Dendritic cell treated with granulocyte-macrophage colony-stimulating factor and Interleukin-4, amounts not matched to agents 40 ng/mL and 50 ng/mL, for 4 days (primary cell): ENCODE measurements around the gene NCAPD2.
A peak's percentile ranks its signal among the peaks of the same experiment; 100 is the strongest.

Experiments used
- H3K27ac Mint-ChIP-seq: one replicate; pipeline ENCODE4 v1.8.0; 2022; ENCODE audit warnings: mild to moderate bottlenecking, mixed read lengths
- H3K27me3 Mint-ChIP-seq: one replicate; pipeline ENCODE4 v1.8.0; 2022; ENCODE audit warnings: mild to moderate bottlenecking, mixed read lengths
- H3K36me3 Mint-ChIP-seq: one replicate; pipeline ENCODE4 v1.8.0; 2022; ENCODE audit warnings: low read depth, mixed read lengths
- H3K4me1 Mint-ChIP-seq: one replicate; pipeline ENCODE4 v1.8.0; 2022; ENCODE audit warnings: low read depth, mixed read lengths
- H3K4me3 Mint-ChIP-seq: one replicate; pipeline ENCODE4 v1.8.0; 2022; ENCODE audit warnings: mild to moderate bottlenecking, moderate library complexity, mixed read lengths
- H3K9me3 Mint-ChIP-seq: one replicate; pipeline ENCODE4 v1.8.0; 2022; ENCODE audit warnings: mixed read lengths
- intact Hi-C: fragments of 100-400 bp; cut with micrococcal nuclease; formaldehyde crosslinking; loops from one replicate; pipeline ENCODE4 v1.15.0; 2022

NCAPD2 gene

DNA sequence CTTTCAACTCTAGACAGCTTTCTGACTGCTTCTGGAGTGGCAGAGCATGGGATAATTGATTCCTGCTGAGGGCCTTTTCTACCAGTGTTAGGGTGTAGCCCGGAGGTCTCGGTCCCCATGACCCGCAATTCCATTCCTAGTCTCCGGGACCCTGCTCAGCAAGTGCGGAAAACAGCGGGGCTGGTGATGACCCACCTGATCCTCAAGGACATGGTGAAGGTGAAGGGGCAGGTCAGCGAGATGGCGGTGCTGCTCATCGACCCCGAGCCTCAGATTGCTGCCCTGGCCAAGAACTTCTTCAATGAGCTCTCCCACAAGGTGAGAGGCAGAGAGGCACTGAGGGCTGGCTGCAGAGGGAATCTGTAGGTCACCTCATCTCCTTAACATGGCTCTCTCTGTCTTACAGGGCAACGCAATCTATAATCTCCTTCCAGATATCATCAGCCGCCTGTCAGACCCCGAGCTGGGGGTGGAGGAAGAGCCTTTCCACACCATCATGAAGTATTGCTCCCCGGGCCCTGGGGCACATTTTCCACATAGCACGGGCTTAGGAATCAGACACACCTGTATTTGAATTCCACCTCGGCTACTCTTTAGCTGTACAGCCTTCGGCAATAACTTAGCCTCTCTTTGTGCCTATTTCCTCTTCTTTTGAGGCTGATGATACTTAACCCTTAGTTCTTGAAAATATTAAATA, 34.8 kb downstream of the NCAPD2 start:
- Mint-ChIP-seq H3K27ac (no peak overlapping the region), H3K4me3 (no peak overlapping the region), H3K4me1 (peaks cover 18% of the 10 kb centered on the region), H3K9me3 (no peaks in the 10 kb centered on the region), H3K36me3 (peaks cover 94% of the 10 kb centered on the region), H3K27me3 (no peaks in the 10 kb centered on the region)
- intact Hi-C loops = no loop called here

DNA sequence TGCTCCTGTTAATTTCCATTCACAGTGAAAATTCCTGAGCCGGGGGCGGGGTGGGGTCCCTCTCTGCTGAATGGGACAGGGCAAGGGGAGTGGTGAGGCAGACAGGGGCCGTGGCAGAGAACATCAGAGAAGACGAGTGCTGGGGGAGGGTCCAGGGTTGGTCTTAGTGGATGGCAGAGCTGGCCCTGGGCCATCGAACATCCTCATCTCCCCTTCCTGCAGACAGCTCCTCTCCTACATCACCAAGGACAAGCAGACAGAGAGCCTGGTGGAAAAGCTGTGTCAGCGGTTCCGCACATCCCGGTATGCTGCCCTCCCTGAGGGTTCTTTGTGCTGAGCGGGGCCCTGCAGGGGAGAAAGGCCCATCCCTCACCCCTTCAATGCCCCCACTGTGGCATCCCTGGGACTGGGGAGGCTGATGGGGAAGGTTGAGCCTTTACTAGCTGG, 35.4 kb downstream of the NCAPD2 start:
- H3K36me3 Mint-ChIP-seq = peaks cover 90% of the 10 kb centered on the region
- H3K4me1 Mint-ChIP-seq = peaks cover 18% of the 10 kb centered on the region
- no peaks in the 10 kb centered on the region for H3K27me3 Mint-ChIP-seq
- no peaks in the 10 kb centered on the region for H3K9me3 Mint-ChIP-seq
- H3K27ac Mint-ChIP-seq = no peak overlapping the region
- intact Hi-C loops = no loop called here
- H3K4me3 Mint-ChIP-seq = no peak overlapping the region

DNA sequence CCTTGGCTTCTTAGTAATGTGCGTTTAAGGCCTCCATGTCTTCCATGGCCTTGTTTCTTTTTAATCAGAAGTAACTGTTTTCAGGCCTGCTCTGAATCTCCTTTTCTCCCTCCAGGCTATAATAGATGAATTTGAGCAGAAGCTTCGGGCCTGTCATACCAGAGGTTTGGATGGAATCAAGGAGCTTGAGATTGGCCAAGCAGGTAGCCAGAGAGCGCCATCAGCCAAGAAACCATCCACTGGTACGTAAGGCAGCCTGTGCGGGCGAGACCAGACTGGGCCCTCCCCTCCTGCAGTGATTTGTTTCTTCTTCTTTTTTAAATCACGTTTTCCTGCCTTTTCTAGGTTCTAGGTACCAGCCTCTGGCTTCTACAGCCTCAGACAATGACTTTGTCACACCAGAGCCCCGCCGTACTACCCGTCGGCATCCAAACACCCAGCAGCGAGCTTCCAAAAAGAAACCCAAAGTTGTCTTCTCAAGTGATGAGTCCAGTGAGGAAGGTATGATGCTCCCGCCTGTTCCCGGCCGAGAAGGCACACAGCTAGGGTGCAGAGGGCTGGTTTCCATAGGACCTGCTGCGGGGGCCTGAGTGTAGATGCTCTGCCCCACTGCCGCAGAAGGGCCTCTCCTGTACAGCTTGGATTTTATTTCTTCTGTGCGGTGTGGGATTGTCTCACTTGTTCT, 36.8 kb downstream of the NCAPD2 start:
- peaks cover 90% of the 10 kb centered on the region for H3K36me3 Mint-ChIP-seq
- no peak overlapping the region for H3K27ac Mint-ChIP-seq
- intact Hi-C loops = loop anchor here (5.0 to 10.0 kb wide), 2 partner anchors 56 to 208 kb away; partner anchors contain the start of gene VAMP1
- H3K9me3 Mint-ChIP-seq = no peaks in the 10 kb centered on the region
- peaks cover 22% of the 10 kb centered on the region for H3K4me1 Mint-ChIP-seq
- H3K4me3 Mint-ChIP-seq = no peak overlapping the region
- no peaks in the 10 kb centered on the region for H3K27me3 Mint-ChIP-seq

DNA sequence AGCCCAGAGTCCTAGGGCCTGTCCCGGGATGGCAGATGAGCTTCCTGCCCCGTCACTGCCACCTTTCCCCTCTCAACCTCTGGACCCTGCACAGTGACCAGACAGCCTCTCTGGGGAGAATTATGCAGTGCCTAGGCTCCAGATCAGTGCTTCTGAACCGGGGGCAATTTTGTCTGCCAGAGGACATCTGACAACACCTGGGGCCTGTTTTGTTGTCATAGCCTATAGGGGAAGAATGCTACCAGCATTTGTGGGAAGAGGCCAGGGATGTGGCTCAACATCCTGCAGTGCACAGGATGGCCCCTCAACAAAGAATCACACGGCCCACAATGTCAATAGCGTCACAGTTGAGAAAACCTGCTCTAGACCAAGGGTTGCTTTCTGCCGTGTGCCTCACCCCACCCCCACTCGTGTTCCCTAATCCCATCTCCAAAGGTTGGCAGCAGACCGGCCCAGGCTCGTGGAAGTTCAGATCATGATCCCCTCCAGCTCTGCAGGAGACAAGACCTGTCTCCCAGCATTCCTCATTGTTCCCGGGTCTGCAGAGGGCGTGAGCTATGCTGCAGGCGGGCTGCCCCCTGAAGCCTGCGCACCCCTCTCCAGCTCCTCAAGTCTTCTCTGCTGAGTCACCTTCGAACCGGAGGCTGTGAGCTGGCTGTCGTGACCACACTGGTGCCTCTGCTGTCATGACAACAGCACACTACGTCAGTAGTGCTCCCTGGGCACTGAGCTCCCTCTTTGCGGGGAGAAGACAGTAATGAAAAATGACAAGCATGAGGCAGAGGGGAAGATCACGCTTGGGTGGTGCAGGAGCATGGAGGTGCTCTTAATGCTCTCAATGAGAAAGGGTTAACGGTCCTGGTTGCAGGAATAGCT, 38.4 kb downstream of the NCAPD2 start:
- Mint-ChIP-seq H3K27me3 (no peaks in the 10 kb centered on the region), H3K4me1 (peaks cover 37% of the 10 kb centered on the region), H3K27ac (peak overlapping the region; percentile 87), H3K36me3 (peaks cover 90% of the 10 kb centered on the region), H3K4me3 (peak overlapping the region; percentile 91), H3K9me3 (no peaks in the 10 kb centered on the region)
- intact Hi-C loops = loop anchor here (5.0 to 10.0 kb wide), 2 partner anchors 57 to 210 kb away; partner anchors contain the start of gene VAMP1

DNA sequence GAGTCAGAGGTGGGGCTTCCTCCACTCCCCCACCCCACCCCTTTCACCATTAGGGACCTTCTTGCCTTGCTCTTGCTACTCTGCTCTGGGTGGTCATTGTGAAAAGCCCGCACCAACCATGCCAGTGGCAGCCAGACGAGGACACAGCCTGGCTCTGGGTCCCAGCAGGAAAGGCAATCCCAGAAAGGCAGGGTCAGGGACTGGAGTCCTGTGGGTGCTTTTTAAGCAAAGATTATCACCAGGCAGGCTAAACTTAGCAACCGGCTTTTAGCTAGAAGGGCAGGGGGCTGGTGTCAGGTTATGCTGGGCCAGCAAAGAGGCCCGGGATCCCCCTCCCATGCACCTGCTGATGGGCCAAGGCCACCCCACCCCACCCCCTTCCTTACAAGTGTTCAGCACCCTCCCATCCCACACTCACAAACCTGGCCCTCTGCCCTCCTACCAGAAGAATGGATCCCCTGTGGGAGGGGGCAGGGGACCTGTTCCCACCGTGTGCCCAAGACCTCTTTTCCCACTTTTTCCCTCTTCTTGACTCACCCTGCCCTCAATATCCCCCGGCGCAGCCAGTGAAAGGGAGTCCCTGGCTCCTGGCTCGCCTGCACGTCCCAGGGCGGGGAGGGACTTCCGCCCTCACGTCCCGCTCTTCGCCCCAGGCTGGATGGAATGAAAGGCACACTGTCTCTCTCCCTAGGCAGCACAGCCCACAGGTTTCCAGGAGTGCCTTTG, 39.2 kb downstream of the NCAPD2 start:
- H3K27ac Mint-ChIP-seq = peak overlapping the region; percentile 87
- peaks cover 90% of the 10 kb centered on the region for H3K36me3 Mint-ChIP-seq
- H3K9me3 Mint-ChIP-seq = no peaks in the 10 kb centered on the region
- no peaks in the 10 kb centered on the region for H3K27me3 Mint-ChIP-seq
- intact Hi-C loops = loop anchor here (5.0 to 10.0 kb wide), 2 partner anchors 58 to 211 kb away; partner anchors contain the start of gene VAMP1
- peak overlapping the region; percentile 91 for H3K4me3 Mint-ChIP-seq
- H3K4me1 Mint-ChIP-seq = peaks cover 45% of the 10 kb centered on the region

DNA sequence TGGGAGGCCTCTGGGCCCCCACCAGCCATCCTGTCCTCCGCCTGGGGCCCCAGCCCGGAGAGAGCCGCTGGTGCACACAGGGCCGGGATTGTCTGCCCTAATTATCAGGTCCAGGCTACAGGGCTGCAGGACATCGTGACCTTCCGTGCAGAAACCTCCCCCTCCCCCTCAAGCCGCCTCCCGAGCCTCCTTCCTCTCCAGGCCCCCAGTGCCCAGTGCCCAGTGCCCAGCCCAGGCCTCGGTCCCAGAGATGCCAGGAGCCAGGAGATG, 39.7 kb downstream of the NCAPD2 start:
- Mint-ChIP-seq H3K27ac (peak overlapping the region; percentile 87), H3K27me3 (no peaks in the 10 kb centered on the region), H3K4me1 (peaks cover 49% of the 10 kb centered on the region), H3K9me3 (no peaks in the 10 kb centered on the region), H3K36me3 (peaks cover 90% of the 10 kb centered on the region), H3K4me3 (peak overlapping the region; percentile 91)
- intact Hi-C loops = loop anchor here (5.0 to 10.0 kb wide), 2 partner anchors 59 to 211 kb away; partner anchors contain the start of gene VAMP1

DNA sequence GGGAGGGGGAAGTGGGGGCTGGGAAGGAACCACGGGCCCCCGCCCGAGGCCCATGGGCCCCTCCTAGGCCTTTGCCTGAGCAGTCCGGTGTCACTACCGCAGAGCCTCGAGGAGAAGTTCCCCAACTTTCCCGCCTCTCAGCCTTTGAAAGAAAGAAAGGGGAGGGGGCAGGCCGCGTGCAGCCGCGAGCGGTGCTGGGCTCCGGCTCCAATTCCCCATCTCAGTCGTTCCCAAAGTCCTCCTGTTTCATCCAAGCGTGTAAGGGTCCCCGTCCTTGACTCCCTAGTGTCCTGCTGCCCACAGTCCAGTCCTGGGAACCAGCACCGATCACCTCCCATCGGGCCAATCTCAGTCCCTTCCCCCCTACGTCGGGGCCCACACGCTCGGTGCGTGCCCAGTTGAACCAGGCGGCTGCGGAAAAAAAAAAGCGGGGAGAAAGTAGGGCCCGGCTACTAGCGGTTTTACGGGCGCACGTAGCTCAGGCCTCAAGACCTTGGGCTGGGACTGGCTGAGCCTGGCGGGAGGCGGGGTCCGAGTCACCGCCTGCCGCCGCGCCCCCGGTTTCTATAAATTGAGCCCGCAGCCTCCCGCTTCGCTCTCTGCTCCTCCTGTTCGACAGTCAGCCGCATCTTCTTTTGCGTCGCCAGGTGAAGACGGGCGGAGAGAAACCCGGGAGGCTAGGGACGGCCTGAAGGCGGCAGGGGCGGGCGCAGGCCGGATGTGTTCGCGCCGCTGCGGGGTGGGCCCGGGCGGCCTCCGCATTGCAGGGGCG, 40.2 kb downstream of the NCAPD2 start, which contains the start of gene GAPDH:
TSS of gene GAPDH (plus strand) at position 595 of the 772 bp plus-strand sequence. CDS start 316 bp downstream, outside the sequence.
- intact Hi-C loops = loop anchor here (1.0 to 10.0 kb wide), 3 partner anchors 41 to 212 kb away; partner anchors contain the start of genes MRPL51 and VAMP1
- no peaks in the 10 kb centered on the region for H3K27me3 Mint-ChIP-seq
- H3K36me3 Mint-ChIP-seq = peaks cover 90% of the 10 kb centered on the region
- H3K4me3 Mint-ChIP-seq = peak within 1 kb of the TSS; percentile 91
- H3K9me3 Mint-ChIP-seq = no peaks in the 10 kb centered on the region
- peaks cover 54% of the 10 kb centered on the region for H3K4me1 Mint-ChIP-seq
- peak within 1 kb of the TSS; percentile 87 for H3K27ac Mint-ChIP-seq

DNA sequence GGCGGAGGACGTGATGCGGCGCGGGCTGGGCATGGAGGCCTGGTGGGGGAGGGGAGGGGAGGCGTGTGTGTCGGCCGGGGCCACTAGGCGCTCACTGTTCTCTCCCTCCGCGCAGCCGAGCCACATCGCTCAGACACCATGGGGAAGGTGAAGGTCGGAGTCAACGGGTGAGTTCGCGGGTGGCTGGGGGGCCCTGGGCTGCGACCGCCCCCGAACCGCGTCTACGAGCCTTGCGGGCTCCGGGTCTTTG, 40.7 kb downstream of the NCAPD2 start:
- H3K9me3 Mint-ChIP-seq = no peaks in the 10 kb centered on the region
- no peaks in the 10 kb centered on the region for H3K27me3 Mint-ChIP-seq
- peaks cover 59% of the 10 kb centered on the region for H3K4me1 Mint-ChIP-seq
- intact Hi-C loops = loop anchor here (1.0 to 10.0 kb wide), 3 partner anchors 41 to 212 kb away; partner anchors contain the start of genes MRPL51 and VAMP1
- H3K4me3 Mint-ChIP-seq = peak overlapping the region; percentile 91
- H3K36me3 Mint-ChIP-seq = peaks cover 90% of the 10 kb centered on the region
- peak overlapping the region; percentile 87 for H3K27ac Mint-ChIP-seq

DNA sequence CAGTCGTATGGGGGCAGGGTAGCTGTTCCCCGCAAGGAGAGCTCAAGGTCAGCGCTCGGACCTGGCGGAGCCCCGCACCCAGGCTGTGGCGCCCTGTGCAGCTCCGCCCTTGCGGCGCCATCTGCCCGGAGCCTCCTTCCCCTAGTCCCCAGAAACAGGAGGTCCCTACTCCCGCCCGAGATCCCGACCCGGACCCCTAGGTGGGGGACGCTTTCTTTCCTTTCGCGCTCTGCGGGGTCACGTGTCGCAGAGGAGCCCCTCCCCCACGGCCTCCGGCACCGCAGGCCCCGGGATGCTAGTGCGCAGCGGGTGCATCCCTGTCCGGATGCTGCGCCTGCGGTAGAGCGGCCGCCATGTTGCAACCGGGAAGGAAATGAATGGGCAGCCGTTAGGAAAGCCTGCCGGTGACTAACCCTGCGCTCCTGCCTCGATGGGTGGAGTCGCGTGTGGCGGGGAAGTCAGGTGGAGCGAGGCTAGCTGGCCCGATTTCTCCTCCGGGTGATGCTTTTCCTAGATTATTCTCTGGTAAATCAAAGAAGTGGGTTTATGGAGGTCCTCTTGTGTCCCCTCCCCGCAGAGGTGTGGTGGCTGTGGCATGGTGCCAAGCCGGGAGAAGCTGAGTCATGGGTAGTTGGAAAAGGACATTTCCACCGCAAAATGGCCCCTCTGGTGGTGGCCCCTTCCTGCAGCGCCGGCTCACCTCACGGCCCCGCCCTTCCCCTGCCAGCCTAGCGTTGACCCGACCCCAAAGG, 41.2 kb downstream of the NCAPD2 start:
- no peaks in the 10 kb centered on the region for H3K27me3 Mint-ChIP-seq
- peaks cover 90% of the 10 kb centered on the region for H3K36me3 Mint-ChIP-seq
- peak overlapping the region; percentile 87 for H3K27ac Mint-ChIP-seq
- intact Hi-C loops = loop anchor here (1.0 to 10.0 kb wide), 3 partner anchors 42 to 213 kb away; partner anchors contain the start of genes MRPL51 and VAMP1
- peak overlapping the region; percentile 91 for H3K4me3 Mint-ChIP-seq
- H3K4me1 Mint-ChIP-seq = peaks cover 64% of the 10 kb centered on the region
- no peaks in the 10 kb centered on the region for H3K9me3 Mint-ChIP-seq

DNA sequence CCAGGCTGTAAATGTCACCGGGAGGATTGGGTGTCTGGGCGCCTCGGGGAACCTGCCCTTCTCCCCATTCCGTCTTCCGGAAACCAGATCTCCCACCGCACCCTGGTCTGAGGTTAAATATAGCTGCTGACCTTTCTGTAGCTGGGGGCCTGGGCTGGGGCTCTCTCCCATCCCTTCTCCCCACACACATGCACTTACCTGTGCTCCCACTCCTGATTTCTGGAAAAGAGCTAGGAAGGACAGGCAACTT, 41.7 kb downstream of the NCAPD2 start:
- Mint-ChIP-seq H3K36me3 (peaks cover 90% of the 10 kb centered on the region), H3K9me3 (no peaks in the 10 kb centered on the region), H3K27ac (peak overlapping the region; percentile 87), H3K27me3 (no peaks in the 10 kb centered on the region), H3K4me3 (peak overlapping the region; percentile 91), H3K4me1 (peaks cover 69% of the 10 kb centered on the region)
- intact Hi-C loops = loop anchor here (10.0 kb wide), 1 partner anchor 61 kb away; the partner anchor contains the start of gene VAMP1

DNA sequence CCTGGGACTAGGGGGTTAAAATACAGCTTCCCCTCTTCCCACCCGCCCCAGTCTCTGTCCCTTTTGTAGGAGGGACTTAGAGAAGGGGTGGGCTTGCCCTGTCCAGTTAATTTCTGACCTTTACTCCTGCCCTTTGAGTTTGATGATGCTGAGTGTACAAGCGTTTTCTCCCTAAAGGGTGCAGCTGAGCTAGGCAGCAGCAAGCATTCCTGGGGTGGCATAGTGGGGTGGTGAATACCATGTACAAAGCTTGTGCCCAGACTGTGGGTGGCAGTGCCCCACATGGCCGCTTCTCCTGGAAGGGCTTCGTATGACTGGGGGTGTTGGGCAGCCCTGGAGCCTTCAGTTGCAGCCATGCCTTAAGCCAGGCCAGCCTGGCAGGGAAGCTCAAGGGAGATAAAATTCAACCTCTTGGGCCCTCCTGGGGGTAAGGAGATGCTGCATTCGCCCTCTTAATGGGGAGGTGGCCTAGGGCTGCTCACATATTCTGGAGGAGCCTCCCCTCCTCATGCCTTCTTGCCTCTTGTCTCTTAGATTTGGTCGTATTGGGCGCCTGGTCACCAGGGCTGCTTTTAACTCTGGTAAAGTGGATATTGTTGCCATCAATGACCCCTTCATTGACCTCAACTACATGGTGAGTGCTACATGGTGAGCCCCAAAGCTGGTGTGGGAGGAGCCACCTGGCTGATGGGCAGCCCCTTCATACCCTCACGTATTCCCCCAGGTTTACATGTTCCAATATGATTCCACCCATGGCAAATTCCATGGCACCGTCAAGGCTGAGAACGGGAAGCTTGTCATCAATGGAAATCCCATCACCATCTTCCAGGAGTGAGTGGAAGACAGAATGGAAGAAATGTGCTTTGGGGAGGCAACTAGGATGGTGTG, 42.3 kb downstream of the NCAPD2 start:
- Mint-ChIP-seq H3K36me3 (peaks cover 90% of the 10 kb centered on the region), H3K27me3 (no peaks in the 10 kb centered on the region), H3K27ac (peak overlapping the region; percentile 87), H3K9me3 (no peaks in the 10 kb centered on the region), H3K4me3 (peak overlapping the region; percentile 91), H3K4me1 (peaks cover 75% of the 10 kb centered on the region)
- intact Hi-C loops = loop anchor here (10.0 kb wide), 1 partner anchor 61 kb away; the partner anchor contains the start of gene VAMP1
